Activated CD8-positive, alpha-beta memory T cell treated with anti-CD3 and anti-CD28 coated beads, Interleukin-2, amount 50 U/mL, for 24 hours (primary cell): ENCODE results near the gene PGC.

Experiments
- DNase-seq: peaks from one replicate; pipeline ENCODE4 v3.0.0-alpha.2; 2020; ENCODE audit errors: extremely low read depth

The PGC gene

DNA sequence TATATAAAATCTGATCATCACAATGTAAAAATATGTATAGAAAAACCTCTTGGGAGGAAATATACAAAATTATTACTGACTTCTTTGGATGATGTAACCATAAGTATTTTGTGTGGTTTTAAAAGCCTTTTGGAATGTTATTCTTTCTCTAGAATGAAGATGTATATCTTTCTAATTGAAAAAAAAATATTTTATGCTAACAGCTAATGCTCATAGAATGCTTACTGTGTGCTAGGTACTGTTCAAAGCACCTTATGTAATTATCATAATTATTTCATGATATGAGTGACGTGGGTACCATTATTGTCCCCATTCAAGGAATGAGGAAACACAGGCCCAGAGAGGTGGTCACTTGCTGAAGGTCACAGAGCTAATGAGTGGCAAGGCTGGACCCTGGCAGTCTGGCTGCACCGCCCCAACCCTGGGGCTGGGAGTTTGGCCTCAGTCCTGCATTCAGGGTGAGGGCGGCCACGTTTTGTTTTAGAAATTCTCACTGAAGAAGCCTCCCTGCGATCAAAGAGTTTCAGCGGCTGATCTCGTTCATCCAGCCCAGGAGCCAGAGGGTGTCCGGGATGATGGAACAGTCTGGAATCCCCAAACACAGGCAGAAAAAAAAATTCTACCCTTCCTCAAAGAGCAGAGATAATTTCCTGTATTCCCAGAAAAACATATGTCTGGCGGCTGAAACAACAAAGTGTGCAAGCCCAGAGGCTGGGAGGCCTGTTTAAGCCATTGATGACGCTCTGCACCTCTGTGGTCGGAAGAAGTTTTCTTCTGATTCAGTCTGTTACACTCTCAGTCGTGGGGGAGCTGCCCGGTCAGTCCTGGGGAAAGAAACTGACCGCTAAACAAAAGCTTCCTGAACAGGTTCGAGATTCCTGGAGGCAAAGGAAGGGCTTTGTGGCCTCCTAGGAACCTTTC, 49.1 kb downstream of the PGC start:
- DNase-seq = no peak

DNA sequence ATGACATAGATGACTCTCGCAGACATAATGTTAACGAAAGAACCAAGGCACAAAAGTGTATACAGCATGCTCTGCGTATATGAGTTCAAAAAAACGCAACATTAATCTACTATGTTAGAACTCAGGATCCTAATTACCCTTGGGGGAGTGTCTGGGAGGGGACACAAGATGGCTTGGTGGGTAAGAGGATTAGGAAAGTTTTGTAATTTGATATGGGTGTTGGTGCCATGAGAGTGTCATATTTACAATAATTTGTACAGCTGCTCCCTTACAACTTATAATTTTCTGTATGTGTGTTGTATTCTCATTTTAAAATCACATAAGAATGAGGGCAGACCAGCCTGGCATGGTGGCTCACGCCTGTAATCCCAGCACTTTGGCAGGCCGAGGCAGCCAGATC, 50.4 kb downstream of the PGC start:
- no peak for DNase-seq

DNA sequence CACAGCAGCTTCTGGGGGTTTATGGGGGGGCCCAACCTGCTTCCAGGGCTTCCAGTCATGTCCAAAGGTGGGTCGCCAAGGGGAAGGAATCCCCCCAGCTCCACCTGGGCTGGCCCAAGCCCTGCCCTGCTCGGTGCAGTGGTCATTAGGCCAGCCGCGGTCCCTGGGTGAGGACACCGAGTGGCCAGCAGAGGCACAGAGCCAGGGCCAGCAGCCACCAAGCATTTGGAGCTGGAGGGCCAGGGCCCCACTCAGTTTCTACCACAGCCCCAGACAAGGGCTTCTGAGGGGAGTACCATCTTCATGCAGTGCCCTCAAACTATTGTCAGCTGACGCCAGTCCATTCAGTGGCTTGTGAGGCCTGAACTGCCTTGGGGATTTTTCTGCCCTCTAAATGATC, 51.4 kb downstream of the PGC start:
- no peak for DNase-seq

DNA sequence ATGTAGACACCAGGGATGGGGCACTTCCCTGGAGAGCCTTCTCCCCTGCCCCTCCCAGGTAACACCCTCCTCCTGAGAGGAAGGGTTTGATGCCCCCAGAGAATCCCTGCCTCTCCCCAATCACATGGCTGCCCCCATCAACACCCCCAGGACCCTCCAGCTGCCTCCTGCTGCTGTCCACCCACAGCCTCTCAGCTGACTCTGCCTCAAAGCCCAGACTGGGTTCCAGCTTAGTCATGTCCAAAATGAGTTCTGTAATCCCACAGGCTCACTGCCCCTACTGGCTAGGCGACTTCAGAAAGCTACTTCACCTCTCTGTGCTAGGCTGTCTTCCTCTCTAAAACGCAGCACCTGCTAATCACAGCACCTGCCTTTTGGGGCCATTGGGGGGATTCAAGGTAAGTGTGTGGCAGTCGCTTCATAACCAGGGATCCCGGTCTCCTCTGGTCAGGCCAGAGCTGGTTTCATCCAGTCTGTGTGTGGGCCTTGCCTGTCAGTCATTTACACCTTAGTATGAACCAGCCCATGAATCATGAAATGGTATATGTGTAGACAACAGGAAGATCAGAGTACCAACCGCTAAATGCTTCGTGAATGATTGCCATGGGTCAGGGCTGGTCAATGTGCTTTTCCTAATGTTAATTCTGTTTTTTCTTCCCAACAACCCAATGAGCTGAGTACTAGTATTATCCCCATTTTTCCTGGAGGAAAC, 52.2 kb downstream of the PGC start:
- no peak for DNase-seq

DNA sequence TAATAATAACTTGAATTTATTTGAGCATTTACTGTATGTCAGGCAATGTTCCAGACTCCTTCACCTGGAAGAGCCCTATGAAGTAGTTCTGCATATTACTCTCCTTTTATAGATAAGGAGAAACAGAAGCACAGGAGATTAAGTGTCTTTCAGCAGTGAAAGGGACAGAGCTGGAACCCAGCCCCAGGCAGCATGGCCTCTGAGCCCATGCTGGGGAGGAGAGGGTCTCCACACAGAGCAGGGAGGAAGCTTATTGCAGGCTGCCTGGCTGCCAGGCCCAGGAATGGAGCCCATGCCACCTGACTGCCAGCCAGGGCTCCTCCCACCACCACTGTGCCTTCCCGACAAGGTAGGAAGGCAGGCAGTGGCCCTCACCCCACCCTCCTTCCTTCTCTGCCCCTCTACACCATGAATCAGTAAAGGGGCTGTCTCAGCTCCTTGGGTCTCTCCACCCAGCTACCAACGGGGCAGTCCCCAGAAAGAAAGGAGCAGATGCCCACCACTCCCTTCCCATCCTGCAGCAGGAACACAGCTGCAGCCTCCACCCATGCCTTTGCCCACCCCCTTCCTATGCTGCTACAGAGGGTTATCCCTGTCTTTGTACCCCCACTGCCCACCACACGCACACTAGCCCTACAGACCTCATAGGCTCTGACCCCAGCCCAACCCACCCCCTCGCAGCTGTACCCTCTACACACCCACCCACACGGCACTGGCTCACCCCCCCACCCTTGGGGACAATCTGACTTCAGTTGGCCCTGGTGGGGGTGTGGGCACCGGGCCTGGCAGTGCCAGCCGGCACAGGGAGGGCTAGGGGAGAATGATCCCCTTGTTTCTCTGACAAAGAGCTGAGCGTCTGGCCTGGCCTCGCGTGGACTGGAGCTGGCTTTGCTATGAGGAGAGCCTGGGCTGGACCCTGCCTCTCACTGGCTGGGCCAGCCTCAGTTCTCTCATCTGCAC, 53.6 kb downstream of the PGC start:
- no peak for DNase-seq

DNA sequence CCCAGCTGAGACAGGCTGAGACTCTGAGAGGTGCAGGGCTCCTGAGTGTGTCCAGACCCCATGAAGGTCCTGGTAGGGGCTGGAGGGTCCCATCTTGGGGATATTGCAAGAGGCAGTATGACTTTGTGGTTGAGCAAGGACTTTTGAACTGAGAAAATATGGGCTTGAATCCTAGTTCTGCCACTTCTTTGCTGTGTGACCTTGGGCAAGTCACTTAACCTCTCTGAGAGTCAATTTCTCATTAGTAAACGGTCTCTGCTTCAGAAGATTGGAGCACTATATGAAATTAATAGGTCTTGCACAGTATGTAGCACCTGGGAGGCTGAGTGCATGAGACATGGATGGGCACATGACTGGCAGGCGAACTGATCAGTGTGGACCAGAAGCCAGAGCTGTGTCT, 54.5 kb downstream of the PGC start:
- no peak for DNase-seq

DNA sequence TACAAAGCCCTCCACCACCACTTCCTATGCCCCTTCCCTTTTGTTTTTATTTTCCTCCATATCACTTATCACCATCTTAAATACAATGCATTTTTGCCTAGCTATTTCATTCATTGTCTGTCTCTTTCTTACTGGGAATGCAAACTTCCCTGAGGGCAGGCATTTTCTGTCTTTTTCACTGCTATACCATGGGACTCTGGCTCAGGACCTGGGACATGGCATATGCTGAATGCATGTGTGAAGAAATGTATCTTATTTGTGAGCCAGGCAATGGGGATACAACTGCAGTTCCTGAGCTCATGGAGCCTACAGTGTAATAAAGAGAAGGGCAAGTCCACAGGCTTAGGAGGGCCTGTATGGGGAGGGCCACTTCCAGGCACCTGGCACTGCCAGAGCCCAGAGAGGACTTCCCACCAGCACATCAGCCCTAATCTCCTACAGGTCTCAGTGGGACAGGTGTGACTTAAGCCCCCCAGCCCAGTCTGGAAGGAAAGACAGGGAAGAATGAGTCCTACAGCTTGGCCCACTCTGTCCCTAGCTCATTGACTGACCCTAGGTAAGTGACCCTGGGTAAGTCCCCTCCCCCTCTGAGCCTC, 55.0 kb downstream of the PGC start:
- no peak for DNase-seq

DNA sequence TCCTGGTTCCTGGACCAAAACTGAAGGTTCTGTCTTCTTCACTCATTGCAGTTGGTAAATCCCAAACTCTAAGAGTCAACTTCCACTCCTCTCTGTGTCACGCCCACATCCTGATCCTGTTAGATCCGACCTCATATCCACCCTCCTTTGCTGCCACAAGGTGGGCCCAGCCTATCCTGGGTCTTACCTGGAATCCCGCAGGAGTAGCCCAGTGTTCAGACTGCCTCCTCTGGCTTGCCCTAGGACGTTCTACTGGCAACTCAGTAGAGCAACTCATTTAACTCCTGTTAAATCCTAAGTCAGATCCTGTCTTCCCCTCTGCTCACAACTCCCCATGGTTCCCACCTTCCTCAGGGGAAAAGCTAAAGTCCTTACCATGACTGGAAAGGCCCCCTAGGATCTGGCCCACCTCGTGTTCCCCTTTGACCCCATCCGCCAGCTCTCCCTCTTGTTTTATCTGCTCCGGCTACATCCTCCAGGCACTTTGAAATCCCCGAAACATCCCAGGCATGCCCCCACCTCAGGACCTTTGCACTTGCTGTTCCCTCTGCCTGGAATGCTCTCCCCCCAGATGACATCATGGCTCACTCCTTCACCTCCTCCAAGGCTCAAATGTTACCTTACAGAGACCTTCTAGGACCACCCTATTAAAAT, 55.6 kb downstream of the PGC start:
- DNase-seq = no peak

DNA sequence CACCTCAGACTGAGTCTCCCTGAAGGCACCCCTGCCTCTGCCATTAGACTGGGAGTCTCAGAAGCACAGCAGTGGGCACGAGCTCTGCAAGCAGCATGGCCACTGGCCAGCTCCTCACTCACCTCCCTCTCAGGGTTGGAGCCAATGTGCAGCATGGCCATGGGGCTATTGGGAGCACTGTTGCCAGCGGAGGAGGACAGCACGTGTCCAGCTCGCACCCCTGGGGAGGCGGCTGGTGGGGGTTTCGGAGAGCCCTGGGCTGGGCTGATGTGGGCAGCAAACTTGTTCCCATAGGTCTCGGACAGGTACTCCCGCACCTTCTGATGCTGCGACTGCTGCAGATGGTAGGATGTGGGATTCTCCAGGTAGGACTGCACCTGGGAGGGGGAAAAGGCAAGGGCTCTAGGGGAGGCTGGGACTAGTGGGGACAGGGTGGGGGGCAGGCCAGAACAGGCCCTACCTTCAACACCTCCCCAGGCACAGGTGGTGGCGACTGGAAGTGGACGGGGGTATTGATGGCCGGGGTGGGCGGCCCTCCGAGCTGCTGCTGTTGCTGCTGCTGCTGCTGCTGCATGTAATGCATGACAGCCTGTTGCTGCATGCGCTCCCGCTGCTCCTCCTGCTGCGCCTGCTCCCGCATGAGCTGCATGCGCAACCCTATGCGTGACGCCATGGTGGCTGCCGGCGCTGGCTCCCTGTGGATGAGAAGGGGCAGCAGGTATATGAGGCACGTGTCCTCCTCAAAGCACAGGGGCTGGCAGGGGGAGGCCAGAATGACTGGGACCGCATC, 56.5 kb downstream of the PGC start:
- DNase-seq = no peak

DNA sequence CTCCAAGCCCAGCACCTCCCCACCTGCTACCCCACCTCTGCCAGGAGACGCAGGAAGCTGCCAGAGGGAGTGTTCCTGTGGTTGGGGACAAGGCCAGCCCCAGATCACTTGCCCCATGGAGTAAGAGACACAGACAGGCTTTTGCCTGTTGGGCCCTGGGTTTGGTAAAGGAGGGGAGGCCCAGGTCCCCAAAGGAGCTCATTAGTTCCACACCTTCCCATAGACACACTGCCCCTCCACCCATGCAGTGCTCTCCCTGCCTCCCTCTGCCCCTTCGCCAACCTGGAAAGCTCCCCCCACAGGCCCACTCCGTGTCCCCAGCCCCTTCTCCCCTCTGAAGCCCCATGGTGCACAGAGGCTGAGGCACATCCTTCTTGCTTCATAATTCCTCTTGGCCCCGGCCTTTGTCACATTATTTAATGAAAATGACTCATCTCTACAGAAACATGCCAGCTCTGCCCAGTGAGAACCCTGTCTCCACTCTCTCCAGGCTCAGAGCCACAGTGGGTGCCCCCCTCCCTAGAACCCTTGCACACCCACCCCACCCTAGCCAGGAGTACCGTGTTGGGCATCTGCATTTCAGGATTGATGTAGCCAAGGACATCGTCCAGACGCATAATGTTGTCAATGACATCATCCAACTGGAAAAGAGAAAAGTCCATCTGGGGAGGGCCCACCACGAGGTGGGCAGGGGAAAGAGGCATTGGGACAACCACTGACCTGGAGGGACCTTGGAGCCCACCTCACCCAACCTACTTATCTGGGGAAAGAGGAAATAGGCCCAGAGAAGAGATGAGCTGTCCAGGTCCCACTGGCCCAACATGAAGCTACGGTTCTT, 57.8 kb downstream of the PGC start:
- DNase-seq = no peak

DNA sequence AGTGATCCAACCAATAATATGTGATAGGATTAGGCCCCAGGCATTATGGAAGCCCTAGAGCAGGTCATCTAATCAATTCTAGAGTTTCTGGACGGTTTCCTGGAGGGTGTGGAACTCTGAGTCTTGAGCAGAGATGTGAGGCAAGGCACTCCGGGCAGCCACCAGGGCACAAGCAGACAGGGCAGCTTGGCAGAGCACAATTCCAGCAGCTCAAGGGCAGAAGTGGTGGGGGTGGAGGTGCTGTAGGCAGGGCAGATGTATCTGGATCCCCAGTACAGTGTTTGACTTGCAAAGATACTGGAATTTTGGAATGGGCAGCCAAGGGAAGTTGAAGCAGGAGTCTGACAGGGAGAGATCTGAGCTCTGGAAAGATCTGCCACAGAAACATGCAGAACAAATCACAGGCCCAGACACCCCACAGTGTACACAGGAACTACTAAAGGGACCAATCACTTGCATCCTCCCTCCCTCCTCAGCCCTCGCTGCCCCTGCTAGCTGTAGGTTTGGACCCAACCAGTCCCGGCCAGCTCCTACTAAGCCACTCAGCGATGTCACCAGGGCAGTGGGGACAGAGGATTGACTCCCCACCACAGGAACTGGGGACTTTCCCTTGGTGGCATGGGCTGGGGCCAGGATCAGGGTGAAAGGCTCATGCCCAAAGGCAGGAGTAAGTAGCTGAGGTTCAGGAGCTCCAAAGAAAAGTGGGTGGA, 58.8 kb downstream of the PGC start:
- DNase-seq = no peak

DNA sequence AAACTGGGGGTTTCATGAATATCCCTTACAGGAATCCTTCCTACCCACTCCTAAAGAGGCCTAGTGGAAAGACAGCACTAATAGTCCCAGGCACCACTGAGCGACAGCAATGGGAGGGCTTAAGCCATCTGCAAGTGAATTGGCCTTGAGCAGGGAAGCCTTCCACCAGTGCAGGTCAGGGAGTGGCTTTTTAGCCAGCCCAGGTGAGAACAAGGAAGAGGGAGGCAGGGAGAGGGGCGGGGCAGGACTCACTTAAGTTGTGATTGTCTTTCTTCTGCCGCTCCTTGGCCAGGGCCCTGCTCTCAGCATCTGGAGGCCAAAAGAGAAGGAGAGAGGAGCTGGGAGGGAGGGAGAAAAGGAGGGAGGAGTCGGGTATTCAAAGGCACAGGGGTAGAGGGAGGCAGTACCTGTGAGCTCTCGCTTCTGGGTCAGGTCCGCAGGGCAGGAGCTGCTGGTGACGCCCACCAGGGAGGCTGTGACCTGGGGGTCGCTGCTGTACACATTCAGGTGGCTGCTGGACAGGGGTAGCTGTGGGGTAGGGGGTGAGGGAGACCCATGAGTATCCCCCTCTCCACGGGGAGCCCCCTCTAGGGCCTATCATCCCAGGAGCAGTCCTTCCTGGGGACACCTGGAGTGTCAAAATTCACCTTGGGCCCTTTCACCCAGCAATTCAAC, 59.6 kb downstream of the PGC start:
- DNase-seq = no peak
